HCT116 (cell line): ENCODE results near the gene FDXACB1.

Experiments
- CEBPB ChIP-seq: IDR thresholded peaks from 2 replicates; pipeline ENCODE4 v1.6.1; 2012; ENCODE audit warnings: low read depth
- EZH2 ChIP-seq: fragments of 200-600 bp; sonication (generic); IDR thresholded peaks from 2 replicates; pipeline ENCODE4 v1.6.1; 2017; ENCODE audit warnings: antibody characterized with exemption, mixed run types
- EZH2phosphoT487 ChIP-seq: fragments of 200-600 bp; IDR thresholded peaks from 2 replicates; pipeline ENCODE4 v1.6.1; 2018; ENCODE audit warnings: antibody characterized with exemption, borderline replicate concordance
- POLR2A ChIP-seq: IDR thresholded peaks from 2 replicates; pipeline ENCODE4 v1.7.0; 2011; ENCODE audit warnings: borderline replicate concordance; ENCODE audit not compliant: insufficient read depth, insufficient read length; ENCODE audit errors: extremely low read depth
- RAD21 ChIP-seq: IDR thresholded peaks from 2 replicates; pipeline ENCODE4 v1.6.1; 2012; ENCODE audit warnings: low read depth, mild to moderate bottlenecking
- YY1 ChIP-seq: IDR thresholded peaks from 2 replicates; pipeline ENCODE4 v1.6.1; 2011; ENCODE audit warnings: low read length, low read depth, moderate library complexity, mild to moderate bottlenecking; ENCODE audit not compliant: insufficient replicate concordance; ENCODE audit errors: extremely low read depth
- ZNF274 ChIP-seq: fragments of 200-500 bp; sonication (Bioruptor generic); IDR thresholded peaks from 2 replicates; pipeline ENCODE4 v1.6.1; 2014; ENCODE audit warnings: mild to moderate bottlenecking, low read depth, low read length, inconsistent platforms
- TF ChIP-seq, protein P1 (sequence below), 3 experiments: fragments of 200-600 bp in 1 of 3; sonication (generic) in 1 of 3; IDR thresholded peaks in 2 of 3; conservative IDR thresholded peaks in 1 of 3; 2 replicates each; pipeline ENCODE4 v1.5.1; 2012 to 2017; ENCODE audit warnings: low read depth in 2 of 3, low read length in 2 of 3, antibody characterized with exemption in 1 of 3, borderline replicate concordance in 1 of 3, control low read depth in 1 of 3, mild to moderate bottlenecking in 1 of 3, mixed read lengths in 1 of 3, mixed run types in 1 of 3, moderate library complexity in 1 of 3; ENCODE audit not compliant: insufficient read depth in 1 of 3
- TF ChIP-seq, protein P2 (sequence below): IDR thresholded peaks from 2 replicates; pipeline ENCODE4 v1.6.1; 2011; ENCODE audit warnings: mild to moderate bottlenecking, low read length, moderate library complexity; ENCODE audit not compliant: insufficient replicate concordance; ENCODE audit errors: extremely low read depth
- TF ChIP-seq, protein P3 (sequence below): IDR thresholded peaks from 2 replicates; pipeline ENCODE4 v1.6.1; 2012
- TF ChIP-seq, protein P4 (sequence below): IDR thresholded peaks from 2 replicates; pipeline ENCODE4 v1.6.1; 2012

DNA sequence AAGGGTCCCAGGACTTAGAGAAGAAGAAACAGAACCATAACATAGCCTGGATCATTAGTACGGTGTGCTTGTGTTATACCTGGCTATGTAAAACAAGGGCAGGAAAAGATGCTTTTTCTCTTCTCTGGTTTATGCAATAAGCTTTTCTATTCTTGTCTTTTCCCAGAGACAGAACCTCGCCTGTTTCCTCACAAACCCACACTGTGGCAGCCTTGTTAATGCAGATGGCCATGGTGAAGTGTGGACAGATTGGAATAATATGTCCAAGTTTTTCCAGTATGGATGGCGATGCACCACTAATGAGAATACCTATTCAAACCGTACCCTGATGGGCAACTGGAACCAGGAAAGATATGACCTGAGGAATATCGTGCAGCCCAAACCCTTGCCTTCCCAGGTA lies 3.2 kb upstream of the FDXACB1 start:
- TF ChIP-seq, protein P1, sequence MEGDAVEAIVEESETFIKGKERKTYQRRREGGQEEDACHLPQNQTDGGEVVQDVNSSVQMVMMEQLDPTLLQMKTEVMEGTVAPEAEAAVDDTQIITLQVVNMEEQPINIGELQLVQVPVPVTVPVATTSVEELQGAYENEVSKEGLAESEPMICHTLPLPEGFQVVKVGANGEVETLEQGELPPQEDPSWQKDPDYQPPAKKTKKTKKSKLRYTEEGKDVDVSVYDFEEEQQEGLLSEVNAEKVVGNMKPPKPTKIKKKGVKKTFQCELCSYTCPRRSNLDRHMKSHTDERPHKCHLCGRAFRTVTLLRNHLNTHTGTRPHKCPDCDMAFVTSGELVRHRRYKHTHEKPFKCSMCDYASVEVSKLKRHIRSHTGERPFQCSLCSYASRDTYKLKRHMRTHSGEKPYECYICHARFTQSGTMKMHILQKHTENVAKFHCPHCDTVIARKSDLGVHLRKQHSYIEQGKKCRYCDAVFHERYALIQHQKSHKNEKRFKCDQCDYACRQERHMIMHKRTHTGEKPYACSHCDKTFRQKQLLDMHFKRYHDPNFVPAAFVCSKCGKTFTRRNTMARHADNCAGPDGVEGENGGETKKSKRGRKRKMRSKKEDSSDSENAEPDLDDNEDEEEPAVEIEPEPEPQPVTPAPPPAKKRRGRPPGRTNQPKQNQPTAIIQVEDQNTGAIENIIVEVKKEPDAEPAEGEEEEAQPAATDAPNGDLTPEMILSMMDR (IDR thresholded peaks at IDR 0.05 in 2 of 3, conservative IDR thresholded peaks at IDR 0.05 in 1 of 3; ENCODE audit: borderline replicate concordance in 1 of 3, insufficient read depth in 1 of 3, low read depth in 2 of 3, low read length in 2 of 3), result no peak
- TF ChIP-seq RAD21, result no peak
- TF ChIP-seq EZH2, result no peak
- no peak for TF ChIP-seq CEBPB
- no peak for TF ChIP-seq ZNF274
- TF ChIP-seq, protein P2, sequence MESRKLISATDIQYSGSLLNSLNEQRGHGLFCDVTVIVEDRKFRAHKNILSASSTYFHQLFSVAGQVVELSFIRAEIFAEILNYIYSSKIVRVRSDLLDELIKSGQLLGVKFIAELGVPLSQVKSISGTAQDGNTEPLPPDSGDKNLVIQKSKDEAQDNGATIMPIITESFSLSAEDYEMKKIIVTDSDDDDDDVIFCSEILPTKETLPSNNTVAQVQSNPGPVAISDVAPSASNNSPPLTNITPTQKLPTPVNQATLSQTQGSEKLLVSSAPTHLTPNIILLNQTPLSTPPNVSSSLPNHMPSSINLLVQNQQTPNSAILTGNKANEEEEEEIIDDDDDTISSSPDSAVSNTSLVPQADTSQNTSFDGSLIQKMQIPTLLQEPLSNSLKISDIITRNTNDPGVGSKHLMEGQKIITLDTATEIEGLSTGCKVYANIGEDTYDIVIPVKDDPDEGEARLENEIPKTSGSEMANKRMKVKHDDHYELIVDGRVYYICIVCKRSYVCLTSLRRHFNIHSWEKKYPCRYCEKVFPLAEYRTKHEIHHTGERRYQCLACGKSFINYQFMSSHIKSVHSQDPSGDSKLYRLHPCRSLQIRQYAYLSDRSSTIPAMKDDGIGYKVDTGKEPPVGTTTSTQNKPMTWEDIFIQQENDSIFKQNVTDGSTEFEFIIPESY, result no peak
- no peak for TF ChIP-seq YY1
- TF ChIP-seq, protein P3, sequence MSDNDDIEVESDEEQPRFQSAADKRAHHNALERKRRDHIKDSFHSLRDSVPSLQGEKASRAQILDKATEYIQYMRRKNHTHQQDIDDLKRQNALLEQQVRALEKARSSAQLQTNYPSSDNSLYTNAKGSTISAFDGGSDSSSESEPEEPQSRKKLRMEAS, result no peak
- TF ChIP-seq, protein P4, sequence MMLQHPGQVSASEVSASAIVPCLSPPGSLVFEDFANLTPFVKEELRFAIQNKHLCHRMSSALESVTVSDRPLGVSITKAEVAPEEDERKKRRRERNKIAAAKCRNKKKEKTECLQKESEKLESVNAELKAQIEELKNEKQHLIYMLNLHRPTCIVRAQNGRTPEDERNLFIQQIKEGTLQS, result no peak
- TF ChIP-seq POLR2A, result no peak
- no peak for TF ChIP-seq EZH2phosphoT487
